Neural progenitor cell (in vitro differentiated cells): ENCODE results near the gene SPART. TPM values are rescaled to one million over a fixed set of nuclear protein-coding genes. Genes with fewer than 3 reads are reported as not detected.

Experiments used
- DNase-seq: peaks from one replicate; pipeline ENCODE4 v3.0.0-alpha.2; 2016; ENCODE audit warnings: low spot score
- H2AFZ ChIP-seq: fragments of 200-600 bp; sonication (generic); replicated peaks from 2 replicates; pipeline ENCODE4 v1.6.1; 2016; ENCODE audit warnings: antibody characterized with exemption
- H3F3A ChIP-seq: fragments of 200-600 bp; sonication (generic); 2 replicates; pipeline ENCODE4 v1.6.1; 2016; ENCODE audit warnings: antibody characterized with exemption, low read depth
- H3K27ac ChIP-seq: fragments of 200-600 bp; sonication (generic); 2 replicates; pipeline ENCODE4 v1.5.1; 2016; ENCODE audit warnings: mild to moderate bottlenecking
- H3K27me3 ChIP-seq: fragments of 200-600 bp; sonication (generic); 2 replicates; pipeline ENCODE4 v1.6.1; 2016; ENCODE audit warnings: mild to moderate bottlenecking, moderate library complexity
- H3K36me3 ChIP-seq: fragments of 200-600 bp; sonication (generic); 2 replicates; pipeline ENCODE4 v1.5.1; 2016
- H3K4me1 ChIP-seq: fragments of 200-600 bp; sonication (generic); 2 replicates; pipeline ENCODE4 v1.6.1; 2016; ENCODE audit warnings: mixed run types
- H3K4me2 ChIP-seq: fragments of 200-600 bp; sonication (generic); 2 replicates; pipeline ENCODE4 v1.6.1; 2016
- H3K4me3 ChIP-seq: fragments of 200-600 bp; sonication (generic); 2 replicates; pipeline ENCODE4 v1.5.1; 2016
- H3K79me2 ChIP-seq: fragments of 200-600 bp; sonication (generic); 2 replicates; pipeline ENCODE4 v1.6.1; 2016; ENCODE audit warnings: low read depth
- H3K9ac ChIP-seq: fragments of 200-600 bp; sonication (generic); 2 replicates; pipeline ENCODE4 v1.6.1; 2016
- H3K9me3 ChIP-seq: fragments of 200-600 bp; sonication (generic); 2 replicates; pipeline ENCODE4 v1.5.1; 2016; ENCODE audit warnings: low read depth
- H4K20me1 ChIP-seq: fragments of 200-600 bp; sonication (generic); 2 replicates; pipeline ENCODE4 v1.6.1; 2016; ENCODE audit warnings: low read depth
- H3K27ac Mint-ChIP-seq: 3 replicates; pipeline ENCODE4 v1.8.0; 2021; ENCODE audit warnings: mixed read lengths
- H3K27me3 Mint-ChIP-seq: 2 replicates; pipeline ENCODE4 v1.8.0; 2022; ENCODE audit warnings: low read depth, mild to moderate bottlenecking, inconsistent platforms, moderate library complexity, mixed read lengths; ENCODE audit not compliant: insufficient read depth
- H3K36me3 Mint-ChIP-seq: 3 replicates; pipeline ENCODE4 v1.8.0; 2021; ENCODE audit warnings: mixed read lengths
- H3K4me1 Mint-ChIP-seq: 3 replicates; pipeline ENCODE4 v1.8.0; 2021; ENCODE audit warnings: mixed read lengths
- H3K4me3 Mint-ChIP-seq: 3 replicates; pipeline ENCODE4 v1.8.0; 2021; ENCODE audit warnings: mild to moderate bottlenecking, moderate library complexity, mixed read lengths
- H3K9me3 Mint-ChIP-seq: 3 replicates; pipeline ENCODE4 v1.8.0; 2020; ENCODE audit warnings: mixed read lengths
- CTCF ChIP-seq: fragments of 200-600 bp; sonication (generic); IDR thresholded peaks from 2 replicates; pipeline ENCODE4 v1.5.1; 2017; ENCODE audit warnings: antibody characterized with exemption, mild to moderate bottlenecking
- EZH2 ChIP-seq: fragments of 200-600 bp; sonication (generic); IDR thresholded peaks from 2 replicates; pipeline ENCODE4 v1.6.1; 2017; ENCODE audit warnings: antibody characterized with exemption, mild to moderate bottlenecking, moderate library complexity
- EZH2phosphoT487 ChIP-seq: fragments of 200-600 bp; sonication (generic); IDR thresholded peaks from 2 replicates; pipeline ENCODE4 v1.6.1; 2017; ENCODE audit warnings: antibody characterized with exemption
- total RNA-seq: library from RNA; depleted of rRNA; stranded (reverse); fragments of >200 nt; gene quantifications from 2 replicates; pipeline ENCODE4 v1.2.3, GENCODE V29; 2015; ENCODE audit warnings: low replicate concordance

Gene SPART
- total RNA-seq, 1 donor from 2014 or later, result 70.9 TPM

GRCh38 chr13:36362251-36362650 lies 16.1 kb upstream of the SPART start:
- no peaks in the 10 kb centered on the region for H3K9me3 Mint-ChIP-seq
- no peak overlapping the region for H3K9ac ChIP-seq
- no peaks in the 10 kb centered on the region for H3K79me2 ChIP-seq
- DNase-seq, result no peak
- H3F3A ChIP-seq, result no peaks in the 10 kb centered on the region
- H3K27me3 ChIP-seq, result no peaks in the 10 kb centered on the region
- no peak overlapping the region for H2AFZ ChIP-seq
- no peaks in the 10 kb centered on the region for H3K9me3 ChIP-seq
- no peaks in the 10 kb centered on the region for H4K20me1 ChIP-seq
- no peak overlapping the region for H3K27ac ChIP-seq
- H3K4me1 Mint-ChIP-seq, result peaks cover 4% of the 10 kb centered on the region
- no peaks in the 10 kb centered on the region for H3K27me3 Mint-ChIP-seq
- no peaks in the 10 kb centered on the region for H3K36me3 ChIP-seq
- H3K4me2 ChIP-seq, result no peak overlapping the region
- TF ChIP-seq EZH2 (no peak), CTCF (no peak), EZH2phosphoT487 (no peak)
- H3K4me3 ChIP-seq, result no peak overlapping the region
- no peak overlapping the region for H3K27ac Mint-ChIP-seq
- peaks cover 2% of the 10 kb centered on the region for H3K36me3 Mint-ChIP-seq
- no peak overlapping the region for H3K4me3 Mint-ChIP-seq
- H3K4me1 ChIP-seq, result no peaks in the 10 kb centered on the region

GRCh38 chr13:36360903-36361302 lies 14.7 kb upstream of the SPART start:
- Histone ChIP-seq H4K20me1 (no peaks in the 10 kb centered on the region), H2AFZ (no peak overlapping the region), H3K27ac (no peak overlapping the region), H3K9me3 (no peaks in the 10 kb centered on the region), H3F3A (no peaks in the 10 kb centered on the region), H3K79me2 (no peaks in the 10 kb centered on the region), H3K27me3 (no peaks in the 10 kb centered on the region), H3K36me3 (no peaks in the 10 kb centered on the region), H3K9ac (no peak overlapping the region), H3K4me1 (no peaks in the 10 kb centered on the region), H3K4me3 (no peak overlapping the region), H3K4me2 (no peak overlapping the region)
- H3K27me3 Mint-ChIP-seq, result no peaks in the 10 kb centered on the region
- no peak overlapping the region for H3K4me3 Mint-ChIP-seq
- TF ChIP-seq CTCF (no peak), EZH2phosphoT487 (no peak), EZH2 (no peak)
- H3K27ac Mint-ChIP-seq, result no peak overlapping the region
- H3K4me1 Mint-ChIP-seq, result peaks cover 4% of the 10 kb centered on the region
- no peak for DNase-seq
- H3K9me3 Mint-ChIP-seq, result no peaks in the 10 kb centered on the region
- no peaks in the 10 kb centered on the region for H3K36me3 Mint-ChIP-seq

GRCh38 chr13:36359301-36359950 lies 13.2 kb upstream of the SPART start:
- Histone ChIP-seq H3K27ac (no peak overlapping the region), H4K20me1 (no peaks in the 10 kb centered on the region), H3K9ac (no peak overlapping the region), H3K36me3 (no peaks in the 10 kb centered on the region), H3K4me1 (no peaks in the 10 kb centered on the region), H3K27me3 (no peaks in the 10 kb centered on the region), H3K9me3 (no peaks in the 10 kb centered on the region), H3K79me2 (no peaks in the 10 kb centered on the region), H3K4me2 (no peak overlapping the region), H2AFZ (no peak overlapping the region), H3F3A (no peaks in the 10 kb centered on the region), H3K4me3 (no peak overlapping the region)
- H3K4me3 Mint-ChIP-seq, result no peak overlapping the region
- no peaks in the 10 kb centered on the region for H3K9me3 Mint-ChIP-seq
- DNase-seq, result no peak
- TF ChIP-seq EZH2 (no peak), EZH2phosphoT487 (no peak), CTCF (no peak)
- H3K36me3 Mint-ChIP-seq, result no peaks in the 10 kb centered on the region
- H3K27me3 Mint-ChIP-seq, result no peaks in the 10 kb centered on the region
- H3K4me1 Mint-ChIP-seq, result peaks cover 4% of the 10 kb centered on the region
- no peak overlapping the region for H3K27ac Mint-ChIP-seq
